ENCODE results near the gene AK9.

- TF ChIP-seq CTCF (IDR thresholded peaks at IDR 0.05) (no peak), POLR2A (IDR thresholded peaks at IDR 0.05; ENCODE audit: low read depth) (no peak), EP300 (IDR thresholded peaks at IDR 0.05) (no peak), POLR2AphosphoS5 (IDR thresholded peaks at IDR 0.05) (no peak)
Measured at GRCh38 chr6:109465772-109466171, 225.2 kb downstream of the AK9 start.
